B cell (primary cell): ENCODE measurements around the gene RAPGEF1. TPM values are rescaled to one million over a fixed set of nuclear protein-coding genes. Genes with fewer than 3 reads are reported as not detected.
A peak's percentile ranks its signal among the peaks of the same experiment; 100 is the strongest.

Experiments used
- ATAC-seq: fragments of 200-7000 bp; cut with Tn5 transposase; one replicate; pipeline ENCODE4 v1.10.0; 2021; ENCODE audit warnings: low read depth, mild to moderate bottlenecking, moderate number of reproducible peaks, moderate library complexity
- CTCF ChIA-PET: fragments of 350-600 bp; sonication (Branson Sonifier 250); formaldehyde crosslinking; loops from one replicate; lab custom pipeline; 2021; ENCODE audit warnings: antibody characterized with exemption, inconsistent platforms; lab: Charles Lee
- POLR2A ChIA-PET: fragments of 350-600 bp; sonication (Branson Sonifier 250); formaldehyde crosslinking; loops from one replicate; lab custom pipeline; 2021; ENCODE audit warnings: antibody characterized with exemption; lab: Charles Lee
- DNase-seq: peaks from one replicate; pipeline ENCODE4 v3.0.0; 2013
- H2AFZ ChIP-seq: 2 replicates; pipeline ENCODE4 v1.6.1; 2012; ENCODE audit warnings: mild to moderate bottlenecking, low read depth, low read length; ENCODE audit not compliant: insufficient read depth, poor library complexity, severe bottlenecking
- H3K27ac ChIP-seq, 2 donors: 1 replicate in 1 of 2; 2 replicates in 1 of 2; pipeline ENCODE4 v1.5.1; 2012 to 2013; ENCODE audit warnings: low read length in 2 of 2, mild to moderate bottlenecking in 2 of 2, moderate library complexity in 1 of 2
- H3K27me3 ChIP-seq, 4 experiments: fragments of 200-600 bp in 1 of 4; sonication (generic) in 1 of 4; replicated peaks in 1 of 4; 1 replicate in 2 of 4; 2 replicates in 2 of 4; pipeline versions ENCODE4 v1.6.1 to v1.7.0; 2013 to 2016; ENCODE audit warnings: low read length in 3 of 4, mild to moderate bottlenecking in 2 of 4, mixed read lengths in 1 of 4, moderate library complexity in 1 of 4; ENCODE audit not compliant: insufficient read depth in 4 of 4, control insufficient read depth in 3 of 4; ENCODE audit errors: control extremely low read depth in 1 of 4
- H3K36me3 ChIP-seq, 2 experiments: replicated peaks in 1 of 2; 1 replicate in 1 of 2; 2 replicates in 1 of 2; pipeline versions ENCODE4 v1.6.1 to v1.7.1; 2013; ENCODE audit warnings: low read length in 1 of 2; ENCODE audit not compliant: insufficient read depth in 2 of 2, control insufficient read depth in 1 of 2; ENCODE audit errors: control extremely low read depth in 1 of 2, extremely low read depth in 1 of 2
- H3K4me1 ChIP-seq, 2 donors: fragments of 200-600 bp in 1 of 2; sonication (generic) in 1 of 2; 1 replicate in 1 of 2; 2 replicates in 1 of 2; pipeline versions ENCODE4 v1.5.1 to v1.6.1; 2013 to 2017; ENCODE audit warnings: low read length in 2 of 2; ENCODE audit not compliant: control insufficient read depth in 2 of 2, insufficient read depth in 2 of 2
- H3K4me2 ChIP-seq: replicated peaks from 2 replicates; pipeline ENCODE3; 2012; ENCODE audit warnings: mild to moderate bottlenecking, low read depth, low read length; ENCODE audit not compliant: poor library complexity, severe bottlenecking
- H3K4me3 ChIP-seq, 5 experiments: fragments of 200-600 bp in 1 of 5; sonication (generic) in 1 of 5; 1 replicate in 3 of 5; 2 replicates in 2 of 5; pipeline versions ENCODE4 v1.5.1 to v1.7.0; 2011 to 2016; ENCODE audit warnings: low read length in 4 of 5, mild to moderate bottlenecking in 4 of 5, low read depth in 2 of 5, control low read depth in 1 of 5, moderate library complexity in 1 of 5; ENCODE audit not compliant: insufficient read depth in 1 of 5; ENCODE audit errors: control extremely low read depth in 1 of 5, extremely low read depth in 1 of 5
- H3K79me2 ChIP-seq: fragments of 200-600 bp; sonication (generic); one replicate; pipeline ENCODE4 v1.6.0; 2016; ENCODE audit warnings: low read length; ENCODE audit not compliant: control insufficient read depth, insufficient read depth
- H3K9ac ChIP-seq: fragments of 200-600 bp; sonication (generic); 2 replicates; pipeline ENCODE4 v1.6.1; 2017; ENCODE audit warnings: mild to moderate bottlenecking, low read length, moderate library complexity
- H3K9me3 ChIP-seq, 3 donors: one replicate each; pipeline versions ENCODE4 v1.6.1 to v1.7.1; 2013; ENCODE audit warnings: low read length in 2 of 3; ENCODE audit not compliant: control insufficient read depth in 2 of 3, insufficient read depth in 1 of 3; ENCODE audit errors: control extremely low read depth in 1 of 3
- H4K20me1 ChIP-seq: 2 replicates; pipeline ENCODE4 v1.6.0; 2012; ENCODE audit warnings: mild to moderate bottlenecking, low read length; ENCODE audit not compliant: insufficient read depth, control insufficient read depth, poor library complexity, severe bottlenecking
- H3K27ac Mint-ChIP-seq: one replicate; pipeline ENCODE4 v1.8.0; 2021; ENCODE audit warnings: mixed read lengths
- H3K27me3 Mint-ChIP-seq: one replicate; pipeline ENCODE4 v1.8.0; 2021; ENCODE audit warnings: mixed read lengths
- H3K4me1 Mint-ChIP-seq: one replicate; pipeline ENCODE4 v1.8.0; 2021; ENCODE audit warnings: mixed read lengths
- H3K4me3 Mint-ChIP-seq: one replicate; pipeline ENCODE4 v1.8.0; 2021; ENCODE audit warnings: mixed read lengths
- H3K9me3 Mint-ChIP-seq: one replicate; pipeline ENCODE4 v1.8.0; 2022; ENCODE audit warnings: mixed read lengths; ENCODE audit not compliant: insufficient read depth
- EZH2 ChIP-seq: IDR thresholded peaks from 2 replicates; pipeline ENCODE4 v1.6.1; 2012; ENCODE audit warnings: borderline replicate concordance, low read depth, mild to moderate bottlenecking, moderate library complexity, low read length; ENCODE audit not compliant: insufficient read depth, poor library complexity, severe bottlenecking
- WGBS: methylation state at CpG from one replicate; pipeline ENCODE4 v1.1.5; 2013; ENCODE audit warnings: missing lambda C conversion rate; ENCODE audit not compliant: insufficient coverage; 5-methylcytosine and 5-hydroxymethylcytosine counted together
- intact Hi-C: fragments of 100-400 bp; cut with micrococcal nuclease; formaldehyde crosslinking; loops from one replicate; pipeline ENCODE4 v1.10.0; 2022
- polyA plus RNA-seq: library from polyadenylated mRNA; depleted of rRNA; stranded (reverse); fragments of >200 nt; gene quantifications from 2 replicates; pipeline ENCODE4 v1.2.3, GENCODE V29; 2012
- total RNA-seq, 2 donors: library from RNA; stranded (reverse); fragments of 120-200 nt in 1 of 2; gene quantifications; 1 replicate in 1 of 2; 2 replicates in 1 of 2; pipeline versions ENCODE4 v1.2.3 to v1.2.4, GENCODE V29; 2013 to 2022
- TF ChIP-seq, protein P1 (sequence below): fragments of 200-600 bp; IDR thresholded peaks from one replicate; pipeline ENCODE4 v1.8.0; 2022; ENCODE audit warnings: antibody characterized with exemption, mild to moderate bottlenecking

RAPGEF1 gene
- total and polyA plus RNA-seq, 2 donors (not counting 1 experiment from before 2014, with no cell fraction given), result 134 to 447 TPM

DNA sequence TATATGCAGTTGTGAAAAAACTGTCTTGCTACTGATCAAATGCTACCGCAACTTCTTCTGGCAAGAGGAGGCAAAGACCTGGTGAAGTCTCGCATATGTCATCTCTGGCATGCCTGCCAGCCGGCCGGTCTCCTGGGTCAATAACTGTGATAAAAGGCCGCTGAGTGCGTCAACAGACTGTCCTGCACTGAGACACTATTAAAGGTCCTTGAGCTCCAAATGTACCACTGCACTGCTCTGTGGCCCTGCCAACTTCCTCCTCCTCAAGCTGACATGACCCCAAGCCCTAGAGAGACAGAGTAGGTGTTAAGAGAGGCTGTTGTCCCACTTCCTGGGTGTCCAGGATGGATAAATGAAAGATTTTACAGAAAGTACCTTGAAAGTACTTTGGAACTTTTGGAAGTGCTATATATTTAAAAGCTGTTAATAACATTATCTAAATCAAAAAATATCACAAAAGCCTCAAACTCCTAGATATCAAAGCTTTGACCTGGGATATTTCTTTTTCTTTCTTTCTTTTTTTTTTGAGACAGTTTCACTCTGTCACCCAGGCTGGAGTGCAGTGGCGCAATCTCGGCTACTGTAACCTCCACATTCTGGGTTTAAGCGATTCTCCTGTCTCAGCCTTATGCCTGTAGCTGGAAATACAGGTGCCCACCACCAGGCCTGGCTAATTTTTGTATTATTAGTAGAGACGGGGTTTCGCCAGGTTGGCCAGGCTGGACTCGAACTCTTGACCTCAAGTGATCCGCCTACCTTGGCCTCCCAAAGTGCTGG lies 31.5 kb downstream of the RAPGEF1 start:
- ATAC-seq (peak; percentile 65), DNase-seq (peak; percentile 50)
- peaks cover 93% of the 10 kb centered on the region for H3K4me1 Mint-ChIP-seq
- no peaks in the 10 kb centered on the region for H3K9me3 ChIP-seq
- no peaks in the 10 kb centered on the region for H3K27me3 Mint-ChIP-seq
- no peaks in the 10 kb centered on the region for H3K27me3 ChIP-seq
- peak overlapping the region; percentile 53 for H3K4me2 ChIP-seq
- peaks cover 100% of the 10 kb centered on the region for H3K79me2 ChIP-seq
- POLR2A ChIA-PET, result interaction anchor here (0.8 kb wide), 1 partner anchor 258 kb away, joined by 3 read pairs; no protein-coding TSS in a partner anchor
- H3K36me3 ChIP-seq, result peaks cover 0 to 13% of the 10 kb centered on the region in 2 experiments
- peaks cover 100% of the 10 kb centered on the region for H4K20me1 ChIP-seq
- intact Hi-C loops, result loop anchor here (1.0 to 2.0 kb wide), 2 partner anchors 16 to 30 kb away; no protein-coding TSS in a partner anchor
- TF ChIP-seq, protein P1, sequence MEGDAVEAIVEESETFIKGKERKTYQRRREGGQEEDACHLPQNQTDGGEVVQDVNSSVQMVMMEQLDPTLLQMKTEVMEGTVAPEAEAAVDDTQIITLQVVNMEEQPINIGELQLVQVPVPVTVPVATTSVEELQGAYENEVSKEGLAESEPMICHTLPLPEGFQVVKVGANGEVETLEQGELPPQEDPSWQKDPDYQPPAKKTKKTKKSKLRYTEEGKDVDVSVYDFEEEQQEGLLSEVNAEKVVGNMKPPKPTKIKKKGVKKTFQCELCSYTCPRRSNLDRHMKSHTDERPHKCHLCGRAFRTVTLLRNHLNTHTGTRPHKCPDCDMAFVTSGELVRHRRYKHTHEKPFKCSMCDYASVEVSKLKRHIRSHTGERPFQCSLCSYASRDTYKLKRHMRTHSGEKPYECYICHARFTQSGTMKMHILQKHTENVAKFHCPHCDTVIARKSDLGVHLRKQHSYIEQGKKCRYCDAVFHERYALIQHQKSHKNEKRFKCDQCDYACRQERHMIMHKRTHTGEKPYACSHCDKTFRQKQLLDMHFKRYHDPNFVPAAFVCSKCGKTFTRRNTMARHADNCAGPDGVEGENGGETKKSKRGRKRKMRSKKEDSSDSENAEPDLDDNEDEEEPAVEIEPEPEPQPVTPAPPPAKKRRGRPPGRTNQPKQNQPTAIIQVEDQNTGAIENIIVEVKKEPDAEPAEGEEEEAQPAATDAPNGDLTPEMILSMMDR, result no peak
- TF ChIP-seq EZH2, result no peak
- peak overlapping the region; percentile 90 for H3K27ac Mint-ChIP-seq
- H2AFZ ChIP-seq, result no peak overlapping the region
- H3K4me3 Mint-ChIP-seq, result peak overlapping the region; percentile 73
- H3K27ac ChIP-seq, result peak overlapping the region in 1 of 2 donors; percentile 42
- CTCF ChIA-PET, result interaction anchor here (0.8 to 1.4 kb wide), 8 partner anchors 12 to 117 kb away, joined by 3 to 5 read pairs (median 4); no protein-coding TSS in a partner anchor
- no peak overlapping the region for H3K4me3 ChIP-seq
- 72% methylated on average over 9 of the region's 13 CpGs for WGBS
- H3K9me3 Mint-ChIP-seq, result no peaks in the 10 kb centered on the region
- H3K9ac ChIP-seq, result no peak overlapping the region
- peaks cover 84 to 91% of the 10 kb centered on the region in 2 donors for H3K4me1 ChIP-seq

DNA sequence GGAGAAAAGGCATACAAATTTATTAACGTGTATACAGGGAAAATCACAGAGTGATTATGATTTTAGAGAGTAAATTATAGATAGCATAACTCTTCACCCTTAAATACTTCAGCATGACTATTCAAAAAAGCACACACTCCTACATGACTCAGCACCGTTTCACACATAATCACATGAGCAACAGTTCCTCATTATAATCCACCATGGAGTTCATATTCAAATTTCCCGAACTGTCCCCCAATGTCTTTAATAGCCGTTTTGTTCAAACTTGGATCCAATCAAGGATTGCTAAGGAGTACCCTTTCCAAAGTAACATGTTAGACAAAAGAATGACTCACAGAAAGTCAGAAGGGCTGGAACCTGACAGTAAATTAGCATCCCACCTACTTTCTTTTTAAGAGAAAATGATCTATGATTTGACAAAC lies 32.1 kb downstream of the RAPGEF1 start:
- ATAC-seq, result no peak
- peak overlapping the region; percentile 73 for H3K4me3 Mint-ChIP-seq
- H3K4me3 ChIP-seq, result no peak overlapping the region

More for the DNA sequence above, 32.1 kb downstream of the RAPGEF1 start:
- TF ChIP-seq, protein P1, result no peak
- TF ChIP-seq EZH2, result no peak
- no peak overlapping the region for H3K9ac ChIP-seq
- peak overlapping the region; percentile 53 for H3K4me2 ChIP-seq
- H2AFZ ChIP-seq, result no peak overlapping the region
- peaks cover 0 to 7% of the 10 kb centered on the region in 2 experiments for H3K36me3 ChIP-seq
- no peaks in the 10 kb centered on the region for H3K27me3 Mint-ChIP-seq
- peaks cover 93% of the 10 kb centered on the region for H3K4me1 Mint-ChIP-seq
- peaks cover 82 to 91% of the 10 kb centered on the region in 2 donors for H3K4me1 ChIP-seq
- H3K27ac Mint-ChIP-seq, result peak overlapping the region; percentile 90
- H3K79me2 ChIP-seq, result peaks cover 100% of the 10 kb centered on the region
- no peaks in the 10 kb centered on the region for H3K9me3 ChIP-seq
- WGBS, result 18% methylated on average over 3 of the region's 4 CpGs
- POLR2A ChIA-PET, result no interaction called here
- CTCF ChIA-PET, result interaction anchor here (0.8 to 1.4 kb wide), 5 partner anchors 11 to 116 kb away, joined by 3 to 5 read pairs (median 5); no protein-coding TSS in a partner anchor
- H3K9me3 Mint-ChIP-seq, result no peaks in the 10 kb centered on the region
- peak overlapping the region in 1 of 2 donors; percentile 42 for H3K27ac ChIP-seq
- peaks cover 100% of the 10 kb centered on the region for H4K20me1 ChIP-seq
- DNase-seq, result peak; percentile 53
- no peaks in the 10 kb centered on the region for H3K27me3 ChIP-seq
- intact Hi-C loops, result loop anchor here (1.0 to 2.0 kb wide), 2 partner anchors 17 to 29 kb away; no protein-coding TSS in a partner anchor
